Keratinocyte (primary cell): ENCODE data around the gene SCN8A. TPM values are rescaled to one million over a fixed set of nuclear protein-coding genes. Genes with fewer than 3 reads are reported as not detected.
"Not testable (repeated sequence)": the region's sequence is repeated elsewhere in the genome, so short reads cannot be mapped to it uniquely, and the experiment has no call there.

Source experiments
- DNase-seq: peaks from one replicate; pipeline ENCODE4 v3.0.0-alpha.2; 2011; ENCODE audit warnings: low read depth, missing footprints, low spot score
- FAIRE-seq: peaks from 2 replicates; lab custom pipeline; 2011; peaks lifted over from hg19 to GRCh38; lab: Jason Lieb, UNC
- H2AFZ ChIP-seq: 2 replicates; pipeline ENCODE4 v1.6.0; 2012; ENCODE audit warnings: low read length, control low read depth, inconsistent platforms; ENCODE audit not compliant: control insufficient read depth
- H3K27ac ChIP-seq: 2 replicates; pipeline ENCODE4 v1.5.1; 2011; ENCODE audit warnings: low read length; ENCODE audit not compliant: control insufficient read depth, insufficient read depth
- H3K27me3 ChIP-seq: 3 replicates; pipeline ENCODE4 v1.6.0; 2011; ENCODE audit warnings: low read length; ENCODE audit not compliant: control insufficient read depth, insufficient read depth; ENCODE audit errors: extremely low read depth
- H3K36me3 ChIP-seq, 2 experiments: 2 replicates in 1 of 2; 3 replicates in 1 of 2; pipeline ENCODE4 v1.5.1; 2011; ENCODE audit warnings: low read length in 2 of 2, mild to moderate bottlenecking in 1 of 2; ENCODE audit not compliant: control insufficient read depth in 2 of 2, insufficient read depth in 2 of 2; ENCODE audit errors: extremely low read depth in 1 of 2
- H3K4me1 ChIP-seq: 3 replicates; pipeline ENCODE4 v1.5.1; 2011; ENCODE audit warnings: low read length; ENCODE audit not compliant: control insufficient read depth, insufficient read depth; ENCODE audit errors: extremely low read depth
- H3K4me2 ChIP-seq: 3 replicates; pipeline ENCODE4 v1.6.0; 2011; ENCODE audit warnings: low read depth, low read length; ENCODE audit not compliant: control insufficient read depth, insufficient read depth; ENCODE audit errors: extremely low read depth
- H3K4me3 ChIP-seq, 3 experiments: fragments of 200-600 bp in 1 of 3; sonication (generic) in 1 of 3; 2 replicates in 2 of 3; 3 replicates in 1 of 3; pipeline ENCODE4 v1.5.1; 2011 to 2016; ENCODE audit warnings: low read length in 3 of 3, mild to moderate bottlenecking in 3 of 3, control low read depth in 2 of 3, inconsistent platforms in 1 of 3, low read depth in 1 of 3, mixed read lengths in 1 of 3, mixed run types in 1 of 3, moderate library complexity in 1 of 3; ENCODE audit not compliant: control insufficient read depth in 2 of 3, insufficient read depth in 2 of 3; ENCODE audit errors: extremely low read depth in 1 of 3
- H3K79me2 ChIP-seq: 2 replicates; pipeline ENCODE4 v1.6.0; 2012; ENCODE audit warnings: low read length; ENCODE audit not compliant: control insufficient read depth, insufficient read depth
- H3K9ac ChIP-seq: 3 replicates; pipeline ENCODE4 v1.6.0; 2011; ENCODE audit warnings: low read length; ENCODE audit not compliant: control insufficient read depth, insufficient read depth; ENCODE audit errors: extremely low read depth
- H3K9me1 ChIP-seq: 3 replicates; pipeline ENCODE4 v1.6.0; 2011; ENCODE audit warnings: low read length; ENCODE audit not compliant: control insufficient read depth, insufficient read depth; ENCODE audit errors: extremely low read depth
- H3K9me3 ChIP-seq: 2 replicates; pipeline ENCODE4 v1.5.1; 2012; ENCODE audit warnings: low read depth, low read length; ENCODE audit not compliant: control insufficient read depth
- H4K20me1 ChIP-seq: 3 replicates; pipeline ENCODE4 v1.6.0; 2011; ENCODE audit warnings: low read length; ENCODE audit not compliant: control insufficient read depth, insufficient read depth; ENCODE audit errors: extremely low read depth
- CTCF ChIP-seq, 3 experiments: IDR thresholded peaks in 1 of 3; conservative IDR thresholded peaks in 1 of 3; optimal IDR thresholded peaks in 1 of 3; 2 replicates in 2 of 3; 3 replicates in 1 of 3; pipeline versions ENCODE3 to v1.5.1; 2011; ENCODE audit warnings: low read length in 3 of 3, mild to moderate bottlenecking in 3 of 3, moderate library complexity in 2 of 3, control low read depth in 1 of 3, inconsistent platforms in 1 of 3; ENCODE audit not compliant: insufficient read depth in 2 of 3; ENCODE audit errors: extremely low read depth in 1 of 3
- EZH2 ChIP-seq: IDR thresholded peaks from one replicate; pipeline ENCODE4 v1.6.1; 2012; ENCODE audit warnings: inconsistent platforms, mild to moderate bottlenecking, low read length, moderate library complexity
- dilution Hi-C: fragments of 300-500 bp; cut with MboI; formaldehyde crosslinking; loops from one replicate; pipeline ENCODE4 v1.7.0; 2020; ENCODE audit warnings: low sequenced_read_pairs; ENCODE audit not compliant: extremely low pct_ligation_motif_present
- polyA plus RNA-seq, 5 experiments: library from polyadenylated mRNA; depleted of rRNA in 3 of 5; stranded (reverse) in 3 of 5; stranded (forward) in 1 of 5; unstranded in 1 of 5; fragments of >200 nt; gene quantifications; 1 replicate in 1 of 5; 2 replicates in 3 of 5; 3 replicates in 1 of 5; pipeline versions ENCODE4 v1.2.1 to v1.2.3, GENCODE V29; 2011 to 2012; ENCODE audit warnings: missing spikeins in 2 of 5, low read depth in 1 of 5, low replicate concordance in 1 of 5

Gene SCN8A
- polyA plus RNA-seq, 1 donor (not counting 4 experiments of a cell fraction or from before 2014, with no cell fraction given), result 1.1 TPM

GRCh38 chr12:51642286-51642685, 51.3 kb downstream of the SCN8A start:
- no peaks in the 10 kb centered on the region for H3K9me1 ChIP-seq
- H4K20me1 ChIP-seq, result no peaks in the 10 kb centered on the region
- DNase-seq (no peak), FAIRE-seq (no peak)
- H3K4me2 ChIP-seq, result no peak overlapping the region
- dilution Hi-C loops, result no loop called here
- no peaks in the 10 kb centered on the region for H3K36me3 ChIP-seq
- no peak overlapping the region for H3K4me3 ChIP-seq
- no peaks in the 10 kb centered on the region for H3K79me2 ChIP-seq
- no peak overlapping the region for H2AFZ ChIP-seq
- TF ChIP-seq EZH2, result no peak
- TF ChIP-seq CTCF (optimal IDR thresholded peaks at IDR 0.05 in 1 of 3, IDR thresholded peaks at IDR 0.05 in 1 of 3, conservative IDR thresholded peaks at IDR 0.05 in 1 of 3; ENCODE audit: extremely low read depth in 1 of 3, insufficient read depth in 2 of 3, low read length in 3 of 3), result no peak
- H3K4me1 ChIP-seq, result peaks cover 11% of the 10 kb centered on the region
- H3K9ac ChIP-seq, result no peak overlapping the region
- H3K27ac ChIP-seq, result no peak overlapping the region
- H3K27me3 ChIP-seq, result no peaks in the 10 kb centered on the region
- no peaks in the 10 kb centered on the region for H3K9me3 ChIP-seq

GRCh38 chr12:51643951-51644350, 52.9 kb downstream of the SCN8A start:
- Histone ChIP-seq H3K4me3 (no peak overlapping the region), H3K36me3 (no peaks in the 10 kb centered on the region), H2AFZ (no peak overlapping the region), H3K27ac (no peak overlapping the region), H3K4me1 (peaks cover 11% of the 10 kb centered on the region), H3K4me2 (no peak overlapping the region), H4K20me1 (no peaks in the 10 kb centered on the region), H3K9me1 (no peaks in the 10 kb centered on the region), H3K79me2 (no peaks in the 10 kb centered on the region), H3K9ac (no peak overlapping the region), H3K27me3 (no peaks in the 10 kb centered on the region), H3K9me3 (no peaks in the 10 kb centered on the region)
- no peak for FAIRE-seq
- TF ChIP-seq EZH2, result no peak
- no peak for TF ChIP-seq CTCF (optimal IDR thresholded peaks at IDR 0.05 in 1 of 3, IDR thresholded peaks at IDR 0.05 in 1 of 3, conservative IDR thresholded peaks at IDR 0.05 in 1 of 3; ENCODE audit: extremely low read depth in 1 of 3, insufficient read depth in 2 of 3, low read length in 3 of 3)
- DNase-seq, result no peak
- dilution Hi-C loops, result no loop called here

GRCh38 chr12:51644691-51645090, 53.7 kb downstream of the SCN8A start:
- H4K20me1 ChIP-seq, H3K27me3 ChIP-seq, DNase-seq, H3K36me3 ChIP-seq, H3K4me3 ChIP-seq, H3K79me2 ChIP-seq, H3K9me3 ChIP-seq, H3K4me2 ChIP-seq, FAIRE-seq, H3K27ac ChIP-seq, H2AFZ ChIP-seq, H3K9ac ChIP-seq, dilution Hi-C loops, H3K9me1 ChIP-seq, H3K4me1 ChIP-seq: not testable (repeated sequence)
